ENCODE data around the gene MAEA. TPM values are rescaled to one million over a fixed set of nuclear protein-coding genes. Genes with fewer than 3 reads are reported as not detected.
"Not testable (repeated sequence)": the region's sequence is repeated elsewhere in the genome, so short reads cannot be mapped to it uniquely, and the experiment has no call there.

The MAEA gene
- total RNA-seq, 1 donor from 2014 or later, result 63.2 TPM

GRCh38 chr4:1291996-1292702, 2.5 kb downstream of the MAEA start:
- intact Hi-C loops (cut with DNase I), result no loop called here
- no peak overlapping the region for H3K4me3 ChIP-seq
- no peaks in the 10 kb centered on the region for H3K9me3 ChIP-seq
- ATAC-seq (no peak), DNase-seq (no peak)
- peaks cover 40% of the 10 kb centered on the region for H3K4me1 ChIP-seq
- H3K27me3 ChIP-seq, result no peaks in the 10 kb centered on the region
- no peak for TF ChIP-seq CTCF (IDR thresholded peaks at IDR 0.05)
- peaks cover 6% of the 10 kb centered on the region for H3K36me3 ChIP-seq
- no peak overlapping the region for H3K27ac ChIP-seq

- H3K27ac ChIP-seq; intact Hi-C loops (cut with DNase I); H3K27me3 ChIP-seq; H3K4me3 ChIP-seq; H3K9me3 ChIP-seq; H3K36me3 ChIP-seq; ATAC-seq; DNase-seq: not testable (repeated sequence)
- H3K4me1 ChIP-seq, result peaks cover 40% of the 10 kb centered on the region
Measured at GRCh38 chr4:1292703-1293011, 3.0 kb downstream of the MAEA start.

GRCh38 chr4:1293531-1293941, 3.8 kb downstream of the MAEA start:
- TF ChIP-seq CTCF (IDR thresholded peaks at IDR 0.05), result no peak
- no peak overlapping the region for H3K4me3 ChIP-seq
- peaks cover 40% of the 10 kb centered on the region for H3K4me1 ChIP-seq
- ATAC-seq (no peak), DNase-seq (no peak)
- H3K27me3 ChIP-seq, result no peaks in the 10 kb centered on the region
- H3K36me3 ChIP-seq, result peaks cover 18% of the 10 kb centered on the region
- H3K9me3 ChIP-seq, result no peaks in the 10 kb centered on the region
- no peak overlapping the region for H3K27ac ChIP-seq
- intact Hi-C loops (cut with DNase I), result no loop called here

- H3K36me3 ChIP-seq, result peaks cover 21% of the 10 kb centered on the region
- no peaks in the 10 kb centered on the region for H3K9me3 ChIP-seq
- H3K27me3 ChIP-seq, result no peaks in the 10 kb centered on the region
- ATAC-seq (no peak), DNase-seq (no peak)
- no peak for TF ChIP-seq CTCF (IDR thresholded peaks at IDR 0.05)
- no peak overlapping the region for H3K4me3 ChIP-seq
- intact Hi-C loops (cut with DNase I), result no loop called here
- H3K4me1 ChIP-seq, result peaks cover 37% of the 10 kb centered on the region
- no peak overlapping the region for H3K27ac ChIP-seq
Measured at GRCh38 chr4:1293991-1294390, 4.3 kb downstream of the MAEA start.

- Histone ChIP-seq H3K27me3 (no peaks in the 10 kb centered on the region), H3K36me3 (peaks cover 26% of the 10 kb centered on the region), H3K9me3 (no peaks in the 10 kb centered on the region), H3K4me3 (no peak overlapping the region), H3K27ac (no peak overlapping the region), H3K4me1 (peaks cover 35% of the 10 kb centered on the region)
- ATAC-seq, result no peak
- intact Hi-C loops (cut with DNase I), result no loop called here
- TF ChIP-seq CTCF (IDR thresholded peaks at IDR 0.05), result no peak
- no peak for DNase-seq
Measured at GRCh38 chr4:1294424-1294823, 4.7 kb downstream of the MAEA start.

GRCh38 chr4:1294891-1295290, 5.2 kb downstream of the MAEA start:
- TF ChIP-seq CTCF (IDR thresholded peaks at IDR 0.05), result no peak
- Histone ChIP-seq H3K27ac (peak overlapping the region; percentile 24), H3K4me1 (peaks cover 35% of the 10 kb centered on the region), H3K9me3 (no peaks in the 10 kb centered on the region), H3K4me3 (no peak overlapping the region), H3K36me3 (peaks cover 30% of the 10 kb centered on the region), H3K27me3 (no peaks in the 10 kb centered on the region)
- ATAC-seq (no peak), DNase-seq (no peak)
- intact Hi-C loops (cut with DNase I), result no loop called here

All from upper lobe of right lung (tissue), 1 donor.